GM19455 (cell line): ENCODE data around the gene CORIN.

Source experiments
- ATAC-seq: cut with Tn5 transposase; IDR thresholded peaks from one replicate; pipeline ENCODE4 v1.9.1; 2021; ENCODE audit not compliant: unreplicated experiment

Gene CORIN

GRCh38 chr4:47837908-47838294 lies at the start of gene CORIN:
TSS of gene CORIN (minus strand) at chr4:47838067. CDS start at chr4:47837949, 118 bp downstream.
- ATAC-seq = no peak

- ATAC-seq = no peak
These were observed 44.4 kb upstream of the CORIN start for GRCh38 chr4:47882228-47882627.

- no peak for ATAC-seq
These were observed 41.6 kb upstream of the CORIN start for GRCh38 chr4:47879458-47879857.

GRCh38 chr4:47876784-47877546 lies 39.1 kb upstream of the CORIN start:
- no peak for ATAC-seq

- no peak for ATAC-seq
These were observed 38.4 kb upstream of the CORIN start for GRCh38 chr4:47876310-47876709.

- ATAC-seq = no peak
These were observed 36.1 kb upstream of the CORIN start for GRCh38 chr4:47873877-47874541.

- ATAC-seq = no peak
These were observed 25.6 kb upstream of the CORIN start for GRCh38 chr4:47863486-47863885.

- ATAC-seq = no peak
These were observed 24.4 kb upstream of the CORIN start for GRCh38 chr4:47862297-47862696.

GRCh38 chr4:47860305-47860704 lies 22.4 kb upstream of the CORIN start:
- ATAC-seq = no peak

GRCh38 chr4:47858006-47858405 lies 20.1 kb upstream of the CORIN start:
- no peak for ATAC-seq

- no peak for ATAC-seq
These were observed 18.8 kb upstream of the CORIN start for GRCh38 chr4:47856713-47857112.

- no peak for ATAC-seq
These were observed 17.5 kb upstream of the CORIN start for GRCh38 chr4:47855350-47855749.

GRCh38 chr4:47852136-47852535 lies 14.3 kb upstream of the CORIN start:
- ATAC-seq = no peak

- ATAC-seq = no peak
These were observed 11.6 kb upstream of the CORIN start for GRCh38 chr4:47849466-47849865.

GRCh38 chr4:47848041-47848440 lies 10.2 kb upstream of the CORIN start:
- no peak for ATAC-seq

- ATAC-seq = no peak
These were observed 5.1 kb upstream of the CORIN start for GRCh38 chr4:47842985-47843384.

- ATAC-seq = no peak
These were observed 2.4 kb upstream of the CORIN start for GRCh38 chr4:47840291-47840690.

GRCh38 chr4:47839259-47839658 lies 1.4 kb upstream of the CORIN start:
- peak; percentile 52 for ATAC-seq

GRCh38 chr4:47838445-47838844 lies 578 bp upstream of the CORIN start:
- no peak for ATAC-seq

- peak; percentile 63 for ATAC-seq
These were observed 566 bp downstream of the CORIN start for GRCh38 chr4:47837094-47837907.

GRCh38 chr4:47836641-47837093 lies 1.2 kb downstream of the CORIN start:
- peak; percentile 82 for ATAC-seq

GRCh38 chr4:47835494-47835893 lies 2.4 kb downstream of the CORIN start:
- no peak for ATAC-seq
